Hepatocyte (in vitro differentiated cells): ENCODE results near the gene LAMA4.

Source experiments
- EZH2 ChIP-seq: fragments of 200-600 bp; sonication (generic); IDR thresholded peaks from 2 replicates; pipeline ENCODE4 v1.6.1; 2016; ENCODE audit warnings: antibody characterized with exemption, mild to moderate bottlenecking, borderline replicate concordance
- EZH2phosphoT487 ChIP-seq: fragments of 200-600 bp; sonication (generic); IDR thresholded peaks from one replicate; pipeline ENCODE4 v1.6.1; 2018; ENCODE audit warnings: antibody characterized with exemption, mild to moderate bottlenecking, low read depth, moderate library complexity; ENCODE audit not compliant: unreplicated experiment, severe bottlenecking
- TF ChIP-seq, protein P1 (sequence below): fragments of 200-600 bp; sonication (generic); IDR thresholded peaks from 2 replicates; pipeline ENCODE4 v1.5.1; 2016; ENCODE audit warnings: antibody characterized with exemption, mild to moderate bottlenecking; ENCODE audit not compliant: poor library complexity

DNA sequence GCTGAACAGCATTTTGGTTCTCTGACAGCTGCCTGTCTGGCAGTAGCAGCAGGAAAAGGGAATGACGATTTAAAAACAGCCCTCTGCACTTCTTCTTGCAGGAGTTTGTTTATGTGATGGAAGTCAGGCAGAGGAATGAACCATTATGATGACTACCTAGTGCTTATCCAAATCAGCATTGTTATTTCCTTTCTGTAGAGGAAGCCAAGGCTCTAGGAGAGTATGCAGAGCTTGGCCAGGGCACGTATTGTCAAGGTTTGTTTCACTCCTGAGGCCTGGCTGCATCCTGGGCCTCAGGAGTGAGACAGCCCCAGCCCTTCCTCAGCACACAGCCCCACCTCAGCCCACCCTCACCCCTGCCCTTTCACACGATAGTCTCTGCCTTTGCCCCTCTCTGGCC lies 98.5 kb downstream of the LAMA4 start:
- TF ChIP-seq, protein P1, sequence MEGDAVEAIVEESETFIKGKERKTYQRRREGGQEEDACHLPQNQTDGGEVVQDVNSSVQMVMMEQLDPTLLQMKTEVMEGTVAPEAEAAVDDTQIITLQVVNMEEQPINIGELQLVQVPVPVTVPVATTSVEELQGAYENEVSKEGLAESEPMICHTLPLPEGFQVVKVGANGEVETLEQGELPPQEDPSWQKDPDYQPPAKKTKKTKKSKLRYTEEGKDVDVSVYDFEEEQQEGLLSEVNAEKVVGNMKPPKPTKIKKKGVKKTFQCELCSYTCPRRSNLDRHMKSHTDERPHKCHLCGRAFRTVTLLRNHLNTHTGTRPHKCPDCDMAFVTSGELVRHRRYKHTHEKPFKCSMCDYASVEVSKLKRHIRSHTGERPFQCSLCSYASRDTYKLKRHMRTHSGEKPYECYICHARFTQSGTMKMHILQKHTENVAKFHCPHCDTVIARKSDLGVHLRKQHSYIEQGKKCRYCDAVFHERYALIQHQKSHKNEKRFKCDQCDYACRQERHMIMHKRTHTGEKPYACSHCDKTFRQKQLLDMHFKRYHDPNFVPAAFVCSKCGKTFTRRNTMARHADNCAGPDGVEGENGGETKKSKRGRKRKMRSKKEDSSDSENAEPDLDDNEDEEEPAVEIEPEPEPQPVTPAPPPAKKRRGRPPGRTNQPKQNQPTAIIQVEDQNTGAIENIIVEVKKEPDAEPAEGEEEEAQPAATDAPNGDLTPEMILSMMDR: no peak
- TF ChIP-seq EZH2 (no peak), EZH2phosphoT487 (no peak)
